Measurements from ENCODE around the gene PDE2A. TPM values are rescaled to one million over a fixed set of nuclear protein-coding genes. Genes with fewer than 3 reads are reported as not detected.
A peak's percentile ranks its signal among the peaks of the same experiment; 100 is the strongest.

PDE2A gene
- total RNA-seq, 2 donors from 2014 or later = 2.7 to 4.9 TPM

GRCh38 chr11:72712168-72712751, 38.0 kb upstream of the PDE2A start:
- peak overlapping the region; percentile 71 for H3K27ac Mint-ChIP-seq
- H3K27me3 Mint-ChIP-seq = no peaks in the 10 kb centered on the region
- H3K4me1 Mint-ChIP-seq = peaks cover 21% of the 10 kb centered on the region
- H3K4me3 Mint-ChIP-seq = no peak overlapping the region
- H3K9me3 ChIP-seq (ENCODE audit: control insufficient read depth, low read length, poor library complexity, severe bottlenecking) = no peaks in the 10 kb centered on the region
- H3K36me3 Mint-ChIP-seq (ENCODE audit: low read depth) = peaks cover 6% of the 10 kb centered on the region
- DNase-seq = no peak
- ATAC-seq = no peak

GRCh38 chr11:72711141-72711540, 36.9 kb upstream of the PDE2A start:
- Mint-ChIP-seq H3K27me3 (no peaks in the 10 kb centered on the region), H3K4me1 (peaks cover 21% of the 10 kb centered on the region), H3K4me3 (no peak overlapping the region), H3K36me3 (ENCODE audit: low read depth) (peaks cover 8% of the 10 kb centered on the region), H3K27ac (peak overlapping the region; percentile 74)
- DNase-seq (no peak), ATAC-seq (no peak)
- H3K9me3 ChIP-seq (ENCODE audit: control insufficient read depth, low read length, poor library complexity, severe bottlenecking) = no peaks in the 10 kb centered on the region

DNA sequence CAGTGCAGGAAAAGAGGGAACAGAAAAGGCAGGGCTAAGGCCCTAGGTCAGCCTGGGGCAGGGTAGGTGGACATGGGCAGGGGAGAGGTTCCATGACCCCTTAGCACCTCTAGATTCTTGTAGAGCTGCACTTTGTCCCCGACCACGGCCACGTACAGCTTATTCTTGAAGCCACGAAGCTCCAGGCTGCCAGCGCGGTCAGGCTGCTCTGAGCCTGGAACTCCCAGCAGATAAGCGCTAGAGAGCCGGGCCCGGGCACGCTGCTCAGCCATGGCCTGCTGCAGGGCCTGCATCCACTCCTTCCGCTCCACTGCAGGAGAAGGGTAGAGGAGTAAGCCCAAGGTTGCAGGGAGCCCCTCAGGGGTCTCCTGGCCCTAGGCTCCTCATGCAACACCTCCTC, 36.1 kb upstream of the PDE2A start:
- no peak for DNase-seq
- peak overlapping the region; percentile 74 for H3K27ac Mint-ChIP-seq
- ATAC-seq = no peak
- peaks cover 22% of the 10 kb centered on the region for H3K4me1 Mint-ChIP-seq
- no peak overlapping the region for H3K4me3 Mint-ChIP-seq
- no peaks in the 10 kb centered on the region for H3K27me3 Mint-ChIP-seq
- H3K9me3 ChIP-seq (ENCODE audit: control insufficient read depth, low read length, poor library complexity, severe bottlenecking) = no peaks in the 10 kb centered on the region
- peaks cover 9% of the 10 kb centered on the region for H3K36me3 Mint-ChIP-seq (ENCODE audit: low read depth)

GRCh38 chr11:72709478-72710238, 35.4 kb upstream of the PDE2A start:
- Mint-ChIP-seq H3K27me3 (no peaks in the 10 kb centered on the region), H3K4me1 (peaks cover 17% of the 10 kb centered on the region), H3K36me3 (ENCODE audit: low read depth) (peaks cover 9% of the 10 kb centered on the region), H3K27ac (peak overlapping the region; percentile 79), H3K4me3 (no peak overlapping the region)
- H3K9me3 ChIP-seq (ENCODE audit: control insufficient read depth, low read length, poor library complexity, severe bottlenecking) = no peaks in the 10 kb centered on the region
- no peak for DNase-seq
- no peak for ATAC-seq

GRCh38 chr11:72707032-72707431, 32.8 kb upstream of the PDE2A start:
- Mint-ChIP-seq H3K4me3 (no peak overlapping the region), H3K27me3 (no peaks in the 10 kb centered on the region), H3K27ac (no peak overlapping the region), H3K4me1 (peaks cover 14% of the 10 kb centered on the region), H3K36me3 (ENCODE audit: low read depth) (peaks cover 9% of the 10 kb centered on the region)
- no peaks in the 10 kb centered on the region for H3K9me3 ChIP-seq (ENCODE audit: control insufficient read depth, low read length, poor library complexity, severe bottlenecking)
- DNase-seq (no peak), ATAC-seq (no peak)

DNA sequence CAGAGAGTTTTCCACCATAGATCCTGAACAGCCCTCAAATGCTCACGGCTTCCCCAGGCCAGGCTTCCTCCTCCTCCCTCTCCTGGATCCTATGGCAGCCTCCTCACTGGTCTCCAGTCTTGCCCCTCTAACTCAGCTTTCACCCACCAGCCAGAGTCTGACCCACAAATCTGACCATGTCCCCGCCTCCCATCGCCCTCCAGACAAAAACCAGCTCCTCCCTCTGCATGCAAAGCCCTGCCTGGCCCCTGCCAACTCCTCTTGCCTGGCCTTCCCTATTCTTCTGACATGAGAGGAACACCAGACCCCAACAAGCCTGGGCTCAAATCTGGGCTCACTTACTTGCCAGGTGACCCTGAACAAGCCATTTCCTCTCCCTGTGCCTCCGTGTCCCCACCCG, 32.4 kb upstream of the PDE2A start:
- ATAC-seq = no peak
- Mint-ChIP-seq H3K27ac (peak overlapping the region; percentile 89), H3K4me3 (no peak overlapping the region), H3K4me1 (peaks cover 14% of the 10 kb centered on the region), H3K27me3 (no peaks in the 10 kb centered on the region), H3K36me3 (ENCODE audit: low read depth) (peaks cover 9% of the 10 kb centered on the region)
- H3K9me3 ChIP-seq (ENCODE audit: control insufficient read depth, low read length, poor library complexity, severe bottlenecking) = no peaks in the 10 kb centered on the region
- no peak for DNase-seq

- peaks cover 11% of the 10 kb centered on the region for H3K36me3 Mint-ChIP-seq (ENCODE audit: low read depth)
Measured at GRCh38 chr11:72705442-72706365, 31.5 kb upstream of the PDE2A start.

DNA sequence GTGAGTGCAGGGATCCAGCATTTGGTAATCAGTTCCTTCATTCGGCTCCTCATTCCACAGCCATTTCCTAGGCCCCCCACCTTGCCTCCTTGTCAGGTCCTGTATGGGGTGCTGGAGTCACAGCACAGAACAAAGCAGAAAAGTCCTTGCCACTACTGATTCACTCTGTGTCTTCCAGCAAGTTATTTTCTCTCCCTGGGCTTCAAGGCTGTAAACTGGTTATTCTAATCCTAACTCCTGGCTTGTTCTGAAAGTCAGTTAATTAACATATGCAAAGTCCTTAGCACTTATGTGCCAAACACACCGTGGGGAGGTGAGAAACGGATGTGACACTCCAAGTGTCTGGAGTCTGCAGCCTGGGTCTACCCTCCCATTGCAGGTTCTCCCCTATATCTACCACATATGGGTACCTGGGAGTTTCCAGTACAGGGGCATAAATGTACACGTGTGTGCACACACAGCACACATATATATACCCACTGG, 30.6 kb upstream of the PDE2A start:
- Mint-ChIP-seq H3K27ac (peak overlapping the region; percentile 89), H3K36me3 (ENCODE audit: low read depth) (peaks cover 12% of the 10 kb centered on the region), H3K4me3 (no peak overlapping the region), H3K4me1 (peaks cover 13% of the 10 kb centered on the region), H3K27me3 (no peaks in the 10 kb centered on the region)
- DNase-seq (no peak), ATAC-seq (no peak)
- no peaks in the 10 kb centered on the region for H3K9me3 ChIP-seq (ENCODE audit: control insufficient read depth, low read length, poor library complexity, severe bottlenecking)

More at GRCh38 chr11:72705442-72706365, 31.5 kb upstream of the PDE2A start:
- H3K9me3 ChIP-seq (ENCODE audit: control insufficient read depth, low read length, poor library complexity, severe bottlenecking) = no peaks in the 10 kb centered on the region
- Mint-ChIP-seq H3K27ac (peak overlapping the region; percentile 89), H3K4me3 (no peak overlapping the region), H3K27me3 (no peaks in the 10 kb centered on the region), H3K4me1 (peaks cover 11% of the 10 kb centered on the region)
- ATAC-seq (no peak), DNase-seq (no peak)

- Mint-ChIP-seq H3K27ac (peak overlapping the region; percentile 89), H3K27me3 (no peaks in the 10 kb centered on the region), H3K4me1 (peaks cover 14% of the 10 kb centered on the region), H3K36me3 (ENCODE audit: low read depth) (peaks cover 15% of the 10 kb centered on the region), H3K4me3 (no peak overlapping the region)
- H3K9me3 ChIP-seq (ENCODE audit: control insufficient read depth, low read length, poor library complexity, severe bottlenecking) = no peaks in the 10 kb centered on the region
- DNase-seq (no peak), ATAC-seq (no peak)
Measured at GRCh38 chr11:72704028-72704782, 30.0 kb upstream of the PDE2A start.

- DNase-seq (no peak), ATAC-seq (no peak)
- Mint-ChIP-seq H3K27me3 (no peaks in the 10 kb centered on the region), H3K4me1 (peaks cover 14% of the 10 kb centered on the region), H3K4me3 (no peak overlapping the region), H3K27ac (peak overlapping the region; percentile 21), H3K36me3 (ENCODE audit: low read depth) (peaks cover 18% of the 10 kb centered on the region)
- no peaks in the 10 kb centered on the region for H3K9me3 ChIP-seq (ENCODE audit: control insufficient read depth, low read length, poor library complexity, severe bottlenecking)
Measured at GRCh38 chr11:72703267-72704008, 29.2 kb upstream of the PDE2A start.

GRCh38 chr11:72702577-72703241, 28.5 kb upstream of the PDE2A start:
- ATAC-seq (no peak), DNase-seq (no peak)
- peak overlapping the region; percentile 51 for H3K27ac Mint-ChIP-seq
- no peaks in the 10 kb centered on the region for H3K27me3 Mint-ChIP-seq
- no peaks in the 10 kb centered on the region for H3K9me3 ChIP-seq (ENCODE audit: control insufficient read depth, low read length, poor library complexity, severe bottlenecking)
- peaks cover 14% of the 10 kb centered on the region for H3K4me1 Mint-ChIP-seq
- peaks cover 18% of the 10 kb centered on the region for H3K36me3 Mint-ChIP-seq (ENCODE audit: low read depth)
- no peak overlapping the region for H3K4me3 Mint-ChIP-seq

DNA sequence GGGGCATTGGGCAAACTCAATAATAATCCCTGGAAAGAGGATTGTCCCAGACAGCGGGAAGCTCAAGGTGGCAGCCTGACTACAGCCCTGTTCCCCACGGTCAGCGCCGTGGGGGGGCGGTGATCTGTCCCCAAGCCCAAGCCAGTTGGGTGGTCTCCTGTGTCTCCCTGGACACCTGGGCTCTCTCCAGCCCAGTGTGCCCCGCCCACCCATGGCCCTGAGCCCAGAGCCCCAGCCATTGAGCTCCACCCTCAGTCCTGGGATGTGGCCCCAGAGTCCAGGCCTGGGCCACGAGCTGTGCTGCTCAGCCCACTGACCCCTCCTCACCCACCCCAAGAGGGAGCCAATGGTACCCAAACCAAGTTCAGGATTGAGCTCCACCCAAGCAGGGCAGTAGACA, 27.9 kb upstream of the PDE2A start:
- DNase-seq (no peak), ATAC-seq (no peak)
- Mint-ChIP-seq H3K27ac (no peak overlapping the region), H3K4me3 (no peak overlapping the region), H3K4me1 (peaks cover 9% of the 10 kb centered on the region), H3K27me3 (no peaks in the 10 kb centered on the region), H3K36me3 (ENCODE audit: low read depth) (peaks cover 15% of the 10 kb centered on the region)
- no peaks in the 10 kb centered on the region for H3K9me3 ChIP-seq (ENCODE audit: control insufficient read depth, low read length, poor library complexity, severe bottlenecking)

Measured in T-helper 17 cell (primary cell).